Activated CD4-positive, CD25-positive, alpha-beta regulatory T cell treated with anti-CD3 and anti-CD28 coated beads, Interleukin-2, amount 50 U/mL, for 24 hours (primary cell): ENCODE results near the gene XRCC6.
"Not testable (repeated sequence)": the region's sequence is repeated elsewhere in the genome, so short reads cannot be mapped to it uniquely, and the experiment has no call there.

Experiments used
- ATAC-seq, 2 donors: fragments of 150-1000 bp; cut with Tn5 transposase; one replicate each; pipeline ENCODE4 v1.10.0; 2021; ENCODE audit warnings: mild to moderate bottlenecking in 1 of 2, moderate library complexity in 1 of 2

XRCC6 gene

GRCh38 chr22:41598891-41599635, 22.0 kb upstream of the XRCC6 start:
- ATAC-seq = no peak

GRCh38 chr22:41600976-41601375, 20.1 kb upstream of the XRCC6 start:
- ATAC-seq = no peak

GRCh38 chr22:41603873-41604332, 17.2 kb upstream of the XRCC6 start:
- ATAC-seq = peak; percentile 97 to 98

- no peak for ATAC-seq
Measured at GRCh38 chr22:41608386-41608785, 12.7 kb upstream of the XRCC6 start.

- ATAC-seq = no peak
Measured at GRCh38 chr22:41612603-41613306, 8.3 kb upstream of the XRCC6 start.

GRCh38 chr22:41613456-41613855, 7.6 kb upstream of the XRCC6 start:
- ATAC-seq = no peak

- ATAC-seq = peak in 1 of 2 donors; percentile 11
Measured at GRCh38 chr22:41619979-41620588, 1.0 kb upstream of the XRCC6 start.

GRCh38 chr22:41620589-41621098, 451 bp upstream of the XRCC6 start, which contains the start of gene DESI1:
TSS of gene DESI1 (minus strand) at chr22:41621043. CDS start at chr22:41620839, 204 bp downstream.
- ATAC-seq = peak; percentile 79 to 80

- ATAC-seq = no peak
Measured at GRCh38 chr22:41621911-41622179, 750 bp downstream of the XRCC6 start.

GRCh38 chr22:41625577-41625976, 4.5 kb downstream of the XRCC6 start:
- ATAC-seq = no peak

- not testable (repeated sequence) for ATAC-seq
Measured at GRCh38 chr22:41631115-41631514, 10.0 kb downstream of the XRCC6 start.

GRCh38 chr22:41631615-41632014, 10.5 kb downstream of the XRCC6 start:
- ATAC-seq = not testable (repeated sequence)

- not testable (repeated sequence) for ATAC-seq
Measured at GRCh38 chr22:41634610-41635009, 13.5 kb downstream of the XRCC6 start.

- ATAC-seq = no peak
Measured at GRCh38 chr22:41636467-41636866, 15.4 kb downstream of the XRCC6 start.

- not testable (repeated sequence) for ATAC-seq
Measured at GRCh38 chr22:41637623-41638022, 16.5 kb downstream of the XRCC6 start.

GRCh38 chr22:41638124-41638523, 17.0 kb downstream of the XRCC6 start:
- no peak for ATAC-seq

GRCh38 chr22:41638748-41639147, 17.7 kb downstream of the XRCC6 start:
- no peak for ATAC-seq

GRCh38 chr22:41641854-41642253, 20.8 kb downstream of the XRCC6 start:
- ATAC-seq = no peak

GRCh38 chr22:41642331-41643110, 21.4 kb downstream of the XRCC6 start:
- ATAC-seq = no peak

- ATAC-seq = no peak
Measured at GRCh38 chr22:41647771-41648170, 26.7 kb downstream of the XRCC6 start.

- peak; percentile 48 to 76 for ATAC-seq
Measured at GRCh38 chr22:41648432-41648831, 27.3 kb downstream of the XRCC6 start.

GRCh38 chr22:41650229-41650628, 29.1 kb downstream of the XRCC6 start:
- ATAC-seq = no peak

GRCh38 chr22:41650821-41651220, 29.7 kb downstream of the XRCC6 start:
- no peak for ATAC-seq
